ENCODE results near the gene CDH4. TPM values are rescaled to one million over a fixed set of nuclear protein-coding genes. Genes with fewer than 3 reads are reported as not detected.

Gene CDH4
- total RNA-seq, 1 experiment from 2014 or later, result not detected

- H3K4me3 ChIP-seq, result no peak overlapping the region
- no peaks in the 10 kb centered on the region for H3K79me2 ChIP-seq (ENCODE audit: low read depth)
- BruUV-seq (replicated peaks), result no TSS peak
- H3K4me2 ChIP-seq, result no peak overlapping the region
- POLR2A ChIA-PET (ENCODE audit: unreplicated experiment), result no interaction called here
- CTCF ChIA-PET, result no interaction called here
- no peaks in the 10 kb centered on the region for H3K9me2 ChIP-seq (ENCODE audit: insufficient read depth)
- 0 out of 2 replicates have a peak, but pooled peaks cover 4% of the 10 kb centered on the region for H4K20me1 ChIP-seq (ENCODE audit: insufficient read depth)
- no peak for DNase-seq
- H3K9me3 ChIP-seq (ENCODE audit: insufficient read depth, low read depth), result 0 out of 2 replicates have a peak, but pooled peaks cover 2% of the 10 kb centered on the region
- no peaks in the 10 kb centered on the region for H3F3A ChIP-seq (ENCODE audit: insufficient read depth, low read depth)
- no peaks in the 10 kb centered on the region for H3K4me1 ChIP-seq (replicated peaks; ENCODE audit: insufficient read depth)
- H3K27ac ChIP-seq, result no peak overlapping the region
- intact Hi-C loops (cut with micrococcal nuclease; ENCODE audit: unreplicated experiment), result no loop called here
- H2AFZ ChIP-seq, result no peak overlapping the region
- H3K36me3 ChIP-seq (ENCODE audit: low read depth), result no peaks in the 10 kb centered on the region
- peaks cover 97% of the 10 kb centered on the region for H3K27me3 ChIP-seq (ENCODE audit: insufficient read depth, low read depth)
- TF ChIP-seq EZH2 (IDR thresholded peaks at IDR 0.05; ENCODE audit: low read depth), result no peak
- TF ChIP-seq, protein P1, sequence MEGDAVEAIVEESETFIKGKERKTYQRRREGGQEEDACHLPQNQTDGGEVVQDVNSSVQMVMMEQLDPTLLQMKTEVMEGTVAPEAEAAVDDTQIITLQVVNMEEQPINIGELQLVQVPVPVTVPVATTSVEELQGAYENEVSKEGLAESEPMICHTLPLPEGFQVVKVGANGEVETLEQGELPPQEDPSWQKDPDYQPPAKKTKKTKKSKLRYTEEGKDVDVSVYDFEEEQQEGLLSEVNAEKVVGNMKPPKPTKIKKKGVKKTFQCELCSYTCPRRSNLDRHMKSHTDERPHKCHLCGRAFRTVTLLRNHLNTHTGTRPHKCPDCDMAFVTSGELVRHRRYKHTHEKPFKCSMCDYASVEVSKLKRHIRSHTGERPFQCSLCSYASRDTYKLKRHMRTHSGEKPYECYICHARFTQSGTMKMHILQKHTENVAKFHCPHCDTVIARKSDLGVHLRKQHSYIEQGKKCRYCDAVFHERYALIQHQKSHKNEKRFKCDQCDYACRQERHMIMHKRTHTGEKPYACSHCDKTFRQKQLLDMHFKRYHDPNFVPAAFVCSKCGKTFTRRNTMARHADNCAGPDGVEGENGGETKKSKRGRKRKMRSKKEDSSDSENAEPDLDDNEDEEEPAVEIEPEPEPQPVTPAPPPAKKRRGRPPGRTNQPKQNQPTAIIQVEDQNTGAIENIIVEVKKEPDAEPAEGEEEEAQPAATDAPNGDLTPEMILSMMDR (conservative IDR thresholded peaks at IDR 0.05), result no peak
Measured at GRCh38 chr20:61693055-61693600, 441.1 kb downstream of the CDH4 start.

- Histone ChIP-seq H3K9me2 (ENCODE audit: insufficient read depth) (no peaks in the 10 kb centered on the region), H3F3A (ENCODE audit: insufficient read depth, low read depth) (no peaks in the 10 kb centered on the region), H3K9me3 (ENCODE audit: insufficient read depth, low read depth) (0 out of 2 replicates have a peak, but pooled peaks cover 2% of the 10 kb centered on the region), H3K27me3 (ENCODE audit: insufficient read depth, low read depth) (peaks cover 100% of the 10 kb centered on the region), H3K4me2 (no peak overlapping the region), H3K36me3 (ENCODE audit: low read depth) (no peaks in the 10 kb centered on the region), H3K79me2 (ENCODE audit: low read depth) (no peaks in the 10 kb centered on the region), H3K4me1 (replicated peaks; ENCODE audit: insufficient read depth) (no peaks in the 10 kb centered on the region), H4K20me1 (ENCODE audit: insufficient read depth) (0 out of 2 replicates have a peak, but pooled peaks cover 4% of the 10 kb centered on the region), H3K27ac (no peak overlapping the region), H3K4me3 (no peak overlapping the region), H2AFZ (no peak overlapping the region)
- TF ChIP-seq, protein P1 (conservative IDR thresholded peaks at IDR 0.05), result no peak
- TF ChIP-seq EZH2 (IDR thresholded peaks at IDR 0.05; ENCODE audit: low read depth), result no peak
- CTCF ChIA-PET, result no interaction called here
- DNase-seq, result no peak
- intact Hi-C loops (cut with micrococcal nuclease; ENCODE audit: unreplicated experiment), result no loop called here
- POLR2A ChIA-PET (ENCODE audit: unreplicated experiment), result no interaction called here
- BruUV-seq (replicated peaks), result no TSS peak
Measured at GRCh38 chr20:61694682-61695081, 442.6 kb downstream of the CDH4 start.

GRCh38 chr20:61695741-61696140, 443.7 kb downstream of the CDH4 start:
- no peaks in the 10 kb centered on the region for H3K36me3 ChIP-seq (ENCODE audit: low read depth)
- H4K20me1 ChIP-seq (ENCODE audit: insufficient read depth), result 0 out of 2 replicates have a peak, but pooled peaks cover 4% of the 10 kb centered on the region
- H3F3A ChIP-seq (ENCODE audit: insufficient read depth, low read depth), result no peaks in the 10 kb centered on the region
- POLR2A ChIA-PET (ENCODE audit: unreplicated experiment), result no interaction called here
- DNase-seq, result no peak
- no peak overlapping the region for H3K4me3 ChIP-seq
- CTCF ChIA-PET, result no interaction called here
- H3K4me1 ChIP-seq (replicated peaks; ENCODE audit: insufficient read depth), result no peaks in the 10 kb centered on the region
- no peaks in the 10 kb centered on the region for H3K9me2 ChIP-seq (ENCODE audit: insufficient read depth)
- peaks cover 100% of the 10 kb centered on the region for H3K27me3 ChIP-seq (ENCODE audit: insufficient read depth, low read depth)
- no peak overlapping the region for H3K27ac ChIP-seq
- no peaks in the 10 kb centered on the region for H3K79me2 ChIP-seq (ENCODE audit: low read depth)
- H3K4me2 ChIP-seq, result no peak overlapping the region
- H2AFZ ChIP-seq, result no peak overlapping the region
- intact Hi-C loops (cut with micrococcal nuclease; ENCODE audit: unreplicated experiment), result no loop called here
- 0 out of 2 replicates have a peak, but pooled peaks cover 2% of the 10 kb centered on the region for H3K9me3 ChIP-seq (ENCODE audit: insufficient read depth, low read depth)
- BruUV-seq (replicated peaks), result no TSS peak
- TF ChIP-seq, protein P1 (conservative IDR thresholded peaks at IDR 0.05), result no peak
- no peak for TF ChIP-seq EZH2 (IDR thresholded peaks at IDR 0.05; ENCODE audit: low read depth)
